Stimulated activated CD8-positive, alpha-beta memory T cell treated with anti-CD3 and anti-CD28 coated beads, Interleukin-15, amount 100 ng/mL, for 1 hour (primary cell): ENCODE data around the gene LYG1.

Experiments used
- DNase-seq: peaks from one replicate; pipeline ENCODE4 v3.0.0-alpha.2; 2020; ENCODE audit warnings: low read depth

The LYG1 gene

DNA sequence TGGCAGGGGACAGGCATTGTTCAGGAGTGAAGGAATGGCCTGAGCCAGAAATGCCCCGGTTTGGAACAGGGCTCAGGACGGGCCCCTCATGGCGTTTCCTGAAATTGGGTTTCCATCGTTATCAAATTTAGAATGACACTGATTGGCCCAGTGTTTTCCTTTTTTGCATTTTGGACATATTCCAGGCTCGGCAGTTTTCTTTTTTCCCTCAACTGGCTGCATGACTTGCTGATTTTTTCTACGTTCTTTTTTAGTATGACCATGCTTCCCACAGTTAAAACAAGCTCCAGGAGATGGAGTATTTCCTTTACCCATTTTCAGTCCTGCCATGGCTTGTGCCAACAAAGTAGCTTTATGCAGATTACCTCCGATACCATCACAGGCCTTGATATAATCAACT lies 25.1 kb downstream of the LYG1 start:
- DNase-seq, result no peak

DNA sequence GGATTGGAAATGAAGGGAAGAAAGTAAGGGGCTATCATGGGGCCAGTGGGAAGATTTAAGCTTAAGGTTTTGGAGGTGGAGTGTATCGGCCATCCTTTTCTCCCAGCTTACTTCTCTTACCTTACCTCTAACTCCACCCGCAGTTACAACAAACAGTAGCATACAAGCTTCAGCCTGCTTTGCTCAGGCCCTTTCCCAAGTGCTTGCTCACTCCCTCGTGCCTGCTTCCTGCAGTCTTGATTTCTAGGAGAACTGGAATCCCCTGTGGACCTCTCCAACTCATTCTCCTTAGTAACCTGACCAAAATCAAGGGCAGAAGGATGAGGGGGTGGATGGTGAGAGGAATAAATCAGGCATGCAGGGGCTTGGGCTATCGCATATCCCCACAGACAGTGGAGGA lies 39.8 kb downstream of the LYG1 start:
- DNase-seq, result no peak

GRCh38 chr2:99260184-99260583 lies 40.8 kb downstream of the LYG1 start:
- DNase-seq, result no peak

- DNase-seq, result no peak
Observed at GRCh38 chr2:99259465-99259864, 41.5 kb downstream of the LYG1 start.

DNA sequence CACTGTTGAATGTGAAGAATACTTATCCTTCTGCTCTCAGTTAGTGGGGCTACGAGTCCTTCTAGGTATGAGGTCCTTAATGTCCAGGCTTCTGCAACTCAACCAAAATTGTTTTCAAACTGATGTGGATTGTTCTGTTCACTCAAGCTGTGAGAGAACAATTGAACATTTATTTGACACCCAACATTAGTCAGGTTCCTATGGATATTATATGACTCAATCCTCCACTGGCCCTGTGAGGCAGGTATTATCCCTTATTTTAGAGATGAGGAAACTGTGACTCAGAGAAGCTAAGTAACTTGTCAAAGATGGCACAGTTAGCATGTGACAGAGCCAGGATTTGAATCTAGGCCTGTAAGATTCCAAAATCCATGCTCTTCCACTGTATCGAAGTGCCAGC lies 44.3 kb downstream of the LYG1 start:
- DNase-seq, result no peak

GRCh38 chr2:99255491-99256318 lies 45.3 kb downstream of the LYG1 start, which contains the start of gene LYG2:
Gene LYG2 (minus strand): TSS chr2:99255666. CDS start chr2:99254260, 1,406 bp downstream.
- no peak for DNase-seq

GRCh38 chr2:99249951-99250350 lies 51.0 kb downstream of the LYG1 start:
- no peak for DNase-seq

DNA sequence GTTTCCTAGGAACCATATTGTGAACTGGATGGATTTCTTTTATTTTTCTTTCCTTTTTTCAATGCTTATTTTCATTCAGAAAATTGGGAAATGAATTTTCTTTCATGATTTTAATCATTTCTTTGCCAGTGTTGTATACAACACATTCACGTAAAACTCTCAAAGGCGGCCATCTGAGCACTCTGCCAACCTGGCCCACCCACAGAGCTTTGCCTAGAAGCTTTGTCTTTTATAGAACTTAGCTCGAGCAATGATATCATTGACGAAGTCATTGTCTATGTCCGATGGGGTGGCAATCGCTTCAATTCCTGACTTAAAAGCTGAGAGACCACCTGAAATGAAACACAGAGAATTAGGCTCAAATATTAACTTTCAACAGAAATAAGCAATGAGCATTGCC lies 58.8 kb downstream of the LYG1 start:
- DNase-seq, result no peak

DNA sequence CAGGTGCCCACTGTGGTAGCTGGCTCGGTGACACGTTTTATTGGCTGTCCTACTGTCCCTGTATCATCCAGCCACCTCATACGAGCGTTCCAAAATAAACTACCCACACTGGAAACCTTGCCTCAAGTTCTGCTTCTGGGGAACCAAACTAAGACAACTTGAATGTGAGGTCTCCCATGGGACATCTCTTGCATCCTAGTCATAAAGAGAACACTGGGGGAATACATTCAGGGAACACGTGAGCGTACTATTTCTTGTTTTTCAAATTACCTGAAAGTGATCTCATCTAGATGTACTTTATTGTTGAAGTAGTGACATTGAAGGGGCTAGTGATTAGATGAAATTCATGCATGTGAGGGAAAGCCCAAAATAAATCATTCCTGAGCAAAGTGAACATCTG lies 60.6 kb downstream of the LYG1 start:
- no peak for DNase-seq

- no peak for DNase-seq
Observed at GRCh38 chr2:99238599-99238998, 62.4 kb downstream of the LYG1 start.
